ENCODE measurements around the gene KIF13A.
"Not testable (repeated sequence)": the region's sequence is repeated elsewhere in the genome, so short reads cannot be mapped to it uniquely, and the experiment has no call there.

Gene KIF13A

GRCh38 chr6:17930321-17930993 is 57.0 kb downstream of the KIF13A start:
- no peak for DNase-seq

- no peak for DNase-seq
Observed at GRCh38 chr6:17928514-17929430, 58.7 kb downstream of the KIF13A start.

GRCh38 chr6:17927705-17928104 is 59.7 kb downstream of the KIF13A start:
- DNase-seq, result no peak

GRCh38 chr6:17923401-17923863 is 64.0 kb downstream of the KIF13A start:
- no peak for DNase-seq

DNA sequence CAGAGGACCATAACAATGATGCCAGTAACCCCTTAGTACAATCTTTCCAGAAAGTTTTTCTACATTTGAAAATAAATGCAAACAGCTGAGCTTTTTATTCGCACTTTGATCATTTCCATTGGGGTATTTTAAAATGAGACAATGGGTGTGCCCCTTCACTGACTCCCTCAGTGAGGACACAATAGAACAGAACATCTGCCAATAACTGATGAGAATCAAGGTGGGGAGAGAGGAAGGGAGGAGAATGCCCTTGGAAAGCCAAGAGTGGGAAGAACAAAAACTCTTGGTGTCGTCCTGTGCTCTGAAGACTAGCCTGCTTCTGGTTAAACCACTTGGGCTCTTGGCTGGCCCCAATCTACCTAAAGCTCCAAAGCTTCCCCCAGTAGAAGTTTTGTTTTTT is 66.0 kb downstream of the KIF13A start:
- no peak for DNase-seq

DNA sequence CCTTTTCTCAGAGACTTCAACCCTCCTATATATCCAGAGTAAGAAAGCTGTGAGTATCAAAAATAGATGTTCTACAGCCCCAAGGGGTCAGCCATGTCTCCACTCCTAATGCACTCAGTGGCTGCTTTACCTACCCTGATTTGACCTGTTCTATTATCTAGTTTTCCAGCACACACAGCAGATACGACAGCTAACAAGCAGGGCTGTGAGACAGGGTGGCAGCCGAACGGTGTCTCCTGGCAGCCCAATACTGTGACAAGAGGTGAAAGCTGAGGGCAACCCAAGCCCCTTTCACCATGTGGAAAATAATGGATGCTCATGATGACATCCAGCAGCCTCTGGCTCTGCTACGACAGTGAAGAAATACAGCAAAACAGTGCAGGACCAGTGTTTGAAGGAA is 67.9 kb downstream of the KIF13A start:
- DNase-seq, result no peak

DNA sequence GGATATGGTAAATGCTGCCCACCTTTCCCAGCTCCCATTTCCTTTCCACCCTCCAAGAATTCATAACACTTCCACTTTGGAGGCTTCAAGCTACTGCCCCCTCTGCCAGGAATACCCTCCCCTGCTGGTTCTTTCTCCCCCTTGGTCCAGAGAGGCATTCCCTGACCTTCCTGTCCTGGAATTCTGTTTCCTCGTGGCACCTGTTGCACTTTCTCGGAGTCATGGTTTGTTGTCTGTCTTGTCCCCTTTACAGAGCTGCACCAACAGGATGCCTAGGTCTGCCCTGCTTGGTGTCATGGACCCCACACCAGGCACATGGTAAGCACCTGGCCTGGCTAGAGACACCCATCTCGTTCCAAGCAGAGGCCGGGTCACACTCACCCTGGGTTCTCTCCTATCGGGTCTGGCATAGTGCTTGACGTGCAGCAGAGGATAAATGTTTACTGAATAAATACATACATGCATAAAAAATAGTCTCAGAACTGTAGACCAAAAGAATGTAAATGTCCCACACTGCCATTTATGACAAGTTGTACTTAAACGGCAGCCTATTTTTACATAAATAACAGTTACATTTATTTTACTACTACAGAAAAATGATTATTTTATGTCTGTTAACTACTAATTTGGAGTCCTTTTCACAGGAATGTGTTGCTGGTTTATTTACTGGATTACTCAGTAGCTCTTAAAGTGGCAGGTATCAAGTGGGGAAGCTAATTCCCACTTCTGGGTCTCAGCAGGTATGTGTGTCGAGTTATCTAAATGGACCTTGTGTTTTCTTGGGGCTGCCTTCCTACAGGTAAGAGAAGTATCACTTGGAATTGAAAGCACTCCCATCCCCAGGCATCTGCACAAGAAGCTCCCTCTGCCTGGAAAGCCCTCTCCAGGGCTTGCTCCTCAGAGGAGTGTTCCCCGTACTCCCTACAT is 69.3 kb downstream of the KIF13A start:
- DNase-seq, result no peak

DNA sequence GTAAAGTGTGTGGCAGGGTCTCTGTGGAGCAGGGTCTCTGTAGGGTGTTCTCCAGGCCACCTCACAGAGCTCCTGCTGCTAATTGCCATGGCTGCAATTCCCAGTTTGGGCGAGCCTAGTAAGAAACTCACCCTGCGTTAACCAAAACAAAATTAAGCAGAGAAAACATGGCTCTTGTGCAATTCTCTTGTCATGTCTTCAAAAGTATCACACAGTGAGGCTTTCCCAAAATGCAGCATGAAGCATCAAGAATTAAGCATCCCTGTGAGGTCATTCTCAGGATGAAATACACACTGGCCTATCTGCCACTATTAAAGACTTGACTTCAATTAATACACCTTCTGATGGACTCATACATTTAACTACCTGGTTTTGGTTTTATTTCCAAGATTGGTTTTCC is 72.8 kb downstream of the KIF13A start:
- no peak for DNase-seq

DNA sequence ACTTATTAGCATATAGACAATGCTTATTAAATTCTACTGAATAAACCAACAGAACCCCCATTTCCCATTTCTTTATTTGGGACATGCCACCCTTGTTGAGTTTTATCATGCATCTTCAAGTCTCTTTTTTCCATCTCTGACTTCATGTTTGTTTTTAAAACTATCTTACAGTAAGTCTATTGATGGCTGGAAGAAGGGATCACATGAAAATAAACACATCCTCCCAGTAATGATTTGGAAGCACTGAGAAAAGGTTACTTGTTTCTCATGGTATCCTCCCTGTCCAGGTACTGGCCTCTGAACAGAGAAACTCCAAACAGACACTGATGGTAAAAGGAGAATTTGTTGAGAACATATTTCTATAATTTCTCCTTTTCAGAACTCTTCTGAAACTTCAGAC is 74.9 kb downstream of the KIF13A start:
- no peak for DNase-seq

- not testable (repeated sequence) for DNase-seq
Observed at GRCh38 chr6:17911656-17912055, 75.8 kb downstream of the KIF13A start.

DNA sequence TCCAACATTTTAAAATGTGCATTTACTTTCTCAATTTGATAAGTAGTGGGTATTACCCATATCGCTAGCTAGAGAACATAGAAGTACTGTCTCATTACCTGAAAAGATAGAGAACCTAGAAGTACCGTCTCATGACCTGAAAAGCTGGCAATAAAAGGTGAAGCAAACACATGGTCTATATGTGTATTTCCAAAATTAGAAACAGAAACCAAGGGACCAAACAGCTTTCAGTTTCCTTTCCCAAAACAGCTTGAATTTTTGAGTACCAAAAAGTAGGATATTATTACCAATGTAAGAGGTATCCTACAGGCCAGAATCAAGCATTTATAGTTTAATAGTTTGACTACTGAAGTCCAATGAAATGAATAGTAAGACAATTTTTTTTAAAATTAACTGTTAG is 77.2 kb downstream of the KIF13A start:
- DNase-seq, result no peak

DNA sequence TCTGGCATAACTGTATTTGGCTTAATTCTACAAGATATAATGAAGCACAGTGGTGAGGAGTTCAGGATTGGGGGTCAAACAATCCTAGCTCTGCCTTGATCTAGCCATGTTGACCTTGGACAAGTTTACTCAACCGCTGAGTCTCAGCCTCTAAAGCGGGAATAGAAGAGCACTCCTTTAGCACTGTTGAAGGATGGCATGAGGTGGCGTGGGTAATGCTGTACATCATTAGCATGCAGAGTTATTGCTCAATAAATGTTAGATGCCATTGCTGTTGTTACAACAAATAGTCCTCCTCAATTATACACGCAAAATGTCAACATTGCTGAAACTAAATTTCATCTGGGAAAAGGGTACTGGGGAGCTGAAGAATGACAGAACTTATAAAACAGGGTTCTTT is 78.6 kb downstream of the KIF13A start:
- no peak for DNase-seq

GRCh38 chr6:17907406-17908229 is 79.8 kb downstream of the KIF13A start:
- DNase-seq, result no peak

DNA sequence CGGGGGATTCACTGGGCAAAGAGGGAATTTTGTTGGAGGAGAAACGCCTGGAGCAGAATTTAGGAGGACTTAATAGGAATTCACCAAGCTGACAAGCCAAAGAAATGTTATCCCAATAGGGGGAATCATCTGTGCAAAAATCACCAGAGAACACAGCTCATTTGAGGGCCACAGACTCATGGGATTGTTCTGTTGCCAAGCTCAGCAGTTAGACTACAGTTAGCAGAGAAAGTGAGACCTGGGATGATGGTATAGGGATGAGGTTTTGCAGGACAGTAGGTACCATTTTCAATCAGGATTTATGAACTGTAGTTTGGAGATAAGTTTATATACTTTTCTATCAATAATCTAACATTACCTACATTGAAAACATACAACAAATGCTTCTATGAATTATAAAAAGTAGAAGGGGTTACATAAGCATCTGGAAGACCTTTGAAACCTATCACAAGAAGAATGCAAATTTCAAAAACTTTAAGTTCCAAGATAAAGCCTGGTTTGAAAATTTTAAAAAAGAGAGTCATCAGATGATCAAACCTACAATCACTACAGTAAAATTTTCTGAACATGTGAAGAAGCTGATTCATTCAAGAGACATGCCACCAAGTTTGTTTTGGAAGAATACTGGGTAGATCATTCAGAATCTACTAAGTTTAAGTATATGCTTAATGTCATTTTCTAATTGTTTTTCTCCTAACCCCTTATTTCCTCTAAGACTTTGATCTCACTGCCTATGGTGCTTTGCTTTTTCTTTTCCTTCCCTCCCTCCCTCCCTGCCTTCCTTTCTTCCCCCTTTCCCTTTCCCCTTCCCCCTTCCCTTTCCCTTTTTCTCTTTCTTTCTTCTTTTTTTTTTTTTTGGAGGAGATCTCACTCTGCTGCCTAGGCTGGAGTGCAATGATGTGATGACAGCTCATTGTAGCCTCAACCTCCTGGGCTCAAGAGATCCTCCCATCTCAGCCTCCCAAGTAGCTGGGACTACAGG is 81.5 kb downstream of the KIF13A start:
- DNase-seq, result no peak

GRCh38 chr6:17904491-17905120 is 82.8 kb downstream of the KIF13A start:
- no peak for DNase-seq

DNA sequence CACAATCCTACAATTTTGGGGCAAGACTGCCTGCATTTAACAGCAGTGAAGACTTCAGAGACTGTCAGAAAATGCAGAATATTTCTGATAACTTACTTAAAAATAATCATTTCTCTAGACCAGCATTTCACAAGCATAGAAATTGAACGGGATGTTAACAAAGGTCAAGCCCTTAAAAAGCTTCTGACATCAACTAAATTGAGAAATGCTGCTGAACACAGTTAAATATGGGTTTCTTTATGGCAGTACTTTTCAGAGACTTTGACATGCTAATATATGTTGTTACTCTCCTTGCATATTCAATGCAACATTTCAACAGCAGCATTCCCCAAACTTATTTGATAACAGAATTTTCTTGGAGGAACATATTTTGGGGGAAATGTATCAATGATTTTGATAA is 84.5 kb downstream of the KIF13A start:
- no peak for DNase-seq

GRCh38 chr6:17901493-17901892 is 85.9 kb downstream of the KIF13A start:
- no peak for DNase-seq

DNA sequence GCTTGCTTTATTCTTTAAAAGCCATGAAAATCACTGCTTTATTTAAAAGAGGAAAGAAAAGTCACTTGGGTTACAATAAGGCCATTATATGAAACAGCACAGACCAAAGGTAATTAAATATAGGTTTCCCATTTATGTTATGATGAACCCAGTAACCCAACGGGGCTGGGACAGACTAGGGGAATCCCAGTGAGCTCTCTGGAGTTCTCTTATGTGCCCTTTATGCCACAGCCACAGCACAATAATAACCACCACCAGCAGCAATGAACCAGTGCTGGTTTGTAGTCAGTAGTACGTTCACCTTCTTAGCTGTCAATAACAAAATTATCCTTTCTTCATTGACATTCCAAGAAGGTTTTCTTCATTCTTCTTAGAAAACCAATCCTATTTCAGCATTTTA is 87.4 kb downstream of the KIF13A start:
- DNase-seq, result no peak

DNA sequence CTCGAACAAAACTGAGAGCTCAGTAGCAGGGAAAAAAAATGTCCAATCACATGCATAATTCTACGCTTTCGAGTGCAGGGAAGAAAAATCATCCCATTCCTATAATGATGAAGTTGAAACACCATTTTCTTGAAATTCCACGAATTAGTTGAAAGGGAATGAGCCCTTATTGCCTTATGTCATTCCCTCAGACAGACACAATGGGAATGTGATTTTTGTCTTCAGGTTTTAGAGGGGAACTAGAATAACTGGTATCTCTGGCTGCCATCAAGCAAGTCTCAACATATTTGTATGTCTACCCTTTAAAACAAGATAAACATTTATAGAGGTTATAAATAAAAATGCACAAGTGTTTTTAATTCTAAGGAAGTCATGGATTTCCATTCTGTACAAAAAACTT is 87.9 kb downstream of the KIF13A start:
- no peak for DNase-seq

DNA sequence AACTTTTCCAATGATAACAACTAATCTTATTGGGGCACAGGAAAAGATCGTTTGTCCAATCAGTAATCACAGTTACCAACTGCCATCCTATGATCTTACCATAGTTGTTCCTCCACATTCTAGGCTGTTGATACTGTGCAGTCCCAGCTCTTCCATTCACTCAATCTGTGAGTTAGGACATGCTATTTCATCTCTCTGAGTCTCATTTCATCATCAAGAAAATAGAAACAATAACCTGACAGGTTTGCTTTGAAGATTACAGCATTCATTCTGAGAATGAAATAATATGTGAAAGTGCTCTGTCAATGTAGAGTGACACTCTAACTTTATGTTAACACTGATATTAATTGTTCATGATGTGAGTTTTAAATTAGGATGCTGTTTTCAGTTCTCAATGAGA is 89.8 kb downstream of the KIF13A start:
- DNase-seq, result no peak
